Renal cortical epithelial cell (primary cell): ENCODE data around the gene USP32. TPM values are rescaled to one million over a fixed set of nuclear protein-coding genes. Genes with fewer than 3 reads are reported as not detected.
"Not testable (repeated sequence)": the region's sequence is repeated elsewhere in the genome, so short reads cannot be mapped to it uniquely, and the experiment has no call there.

Experiments
- DNase-seq: peaks from one replicate; pipeline ENCODE4 v3.0.0-alpha.2; 2011; ENCODE audit warnings: low read depth
- total RNA-seq: library from RNA; depleted of rRNA; stranded (reverse); fragments of >200 nt; gene quantifications from 2 replicates; pipeline ENCODE4 v1.2.3, GENCODE V29; 2014

Gene USP32, protein sequence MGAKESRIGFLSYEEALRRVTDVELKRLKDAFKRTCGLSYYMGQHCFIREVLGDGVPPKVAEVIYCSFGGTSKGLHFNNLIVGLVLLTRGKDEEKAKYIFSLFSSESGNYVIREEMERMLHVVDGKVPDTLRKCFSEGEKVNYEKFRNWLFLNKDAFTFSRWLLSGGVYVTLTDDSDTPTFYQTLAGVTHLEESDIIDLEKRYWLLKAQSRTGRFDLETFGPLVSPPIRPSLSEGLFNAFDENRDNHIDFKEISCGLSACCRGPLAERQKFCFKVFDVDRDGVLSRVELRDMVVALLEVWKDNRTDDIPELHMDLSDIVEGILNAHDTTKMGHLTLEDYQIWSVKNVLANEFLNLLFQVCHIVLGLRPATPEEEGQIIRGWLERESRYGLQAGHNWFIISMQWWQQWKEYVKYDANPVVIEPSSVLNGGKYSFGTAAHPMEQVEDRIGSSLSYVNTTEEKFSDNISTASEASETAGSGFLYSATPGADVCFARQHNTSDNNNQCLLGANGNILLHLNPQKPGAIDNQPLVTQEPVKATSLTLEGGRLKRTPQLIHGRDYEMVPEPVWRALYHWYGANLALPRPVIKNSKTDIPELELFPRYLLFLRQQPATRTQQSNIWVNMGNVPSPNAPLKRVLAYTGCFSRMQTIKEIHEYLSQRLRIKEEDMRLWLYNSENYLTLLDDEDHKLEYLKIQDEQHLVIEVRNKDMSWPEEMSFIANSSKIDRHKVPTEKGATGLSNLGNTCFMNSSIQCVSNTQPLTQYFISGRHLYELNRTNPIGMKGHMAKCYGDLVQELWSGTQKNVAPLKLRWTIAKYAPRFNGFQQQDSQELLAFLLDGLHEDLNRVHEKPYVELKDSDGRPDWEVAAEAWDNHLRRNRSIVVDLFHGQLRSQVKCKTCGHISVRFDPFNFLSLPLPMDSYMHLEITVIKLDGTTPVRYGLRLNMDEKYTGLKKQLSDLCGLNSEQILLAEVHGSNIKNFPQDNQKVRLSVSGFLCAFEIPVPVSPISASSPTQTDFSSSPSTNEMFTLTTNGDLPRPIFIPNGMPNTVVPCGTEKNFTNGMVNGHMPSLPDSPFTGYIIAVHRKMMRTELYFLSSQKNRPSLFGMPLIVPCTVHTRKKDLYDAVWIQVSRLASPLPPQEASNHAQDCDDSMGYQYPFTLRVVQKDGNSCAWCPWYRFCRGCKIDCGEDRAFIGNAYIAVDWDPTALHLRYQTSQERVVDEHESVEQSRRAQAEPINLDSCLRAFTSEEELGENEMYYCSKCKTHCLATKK (N-terminal part only)
- 41.2 and 92.6 TPM in 2 replicates for total RNA-seq

DNA sequence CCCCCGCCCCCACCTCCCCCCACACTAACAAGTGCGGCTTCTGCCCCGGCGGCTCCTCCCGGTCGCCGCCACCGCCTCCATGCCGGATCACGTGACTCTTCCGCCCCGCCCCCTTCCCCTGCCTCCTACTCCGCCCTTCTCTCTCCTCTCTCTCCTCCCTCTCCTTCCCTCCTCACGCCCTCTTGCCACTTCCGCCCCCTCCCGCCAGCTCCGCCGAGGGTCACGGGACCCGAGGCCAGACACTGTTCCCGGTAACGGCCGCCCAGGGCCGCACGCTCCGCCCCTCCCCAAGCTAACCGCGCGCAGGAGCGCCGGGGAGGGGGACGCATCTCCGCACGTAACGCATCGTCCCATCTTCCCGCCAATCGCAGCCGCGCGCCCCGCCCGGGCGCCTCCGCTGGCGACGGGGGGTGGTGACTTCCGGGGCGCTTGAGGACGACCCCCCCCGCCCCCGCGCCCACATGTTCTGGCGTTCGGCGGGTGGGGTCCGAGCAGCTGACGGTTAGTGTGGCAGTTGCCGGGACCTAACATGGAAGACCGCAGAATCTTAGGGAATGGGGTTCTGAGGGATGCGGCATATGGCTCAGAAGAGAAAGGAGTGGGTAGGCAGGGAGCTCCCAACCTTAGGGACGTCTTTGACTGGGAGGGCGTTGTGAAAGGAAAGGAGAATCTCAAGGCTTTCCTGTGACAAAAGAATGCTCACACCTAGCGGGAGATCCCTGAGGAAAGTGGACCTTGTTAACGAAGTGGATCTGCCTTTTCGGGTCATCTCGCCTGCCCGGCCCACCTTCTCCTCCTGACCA is at the start of gene USP32:
TSS of gene USP32 (minus strand) at position 92 of the 803 bp plus-strand sequence. CDS start 194 bp downstream, outside the sequence.
- DNase-seq: peak; percentile 92

- peak; percentile 28 for DNase-seq
Observed at GRCh38 chr17:60439501-60439900, 47.6 kb upstream of the USP32 start.

DNA sequence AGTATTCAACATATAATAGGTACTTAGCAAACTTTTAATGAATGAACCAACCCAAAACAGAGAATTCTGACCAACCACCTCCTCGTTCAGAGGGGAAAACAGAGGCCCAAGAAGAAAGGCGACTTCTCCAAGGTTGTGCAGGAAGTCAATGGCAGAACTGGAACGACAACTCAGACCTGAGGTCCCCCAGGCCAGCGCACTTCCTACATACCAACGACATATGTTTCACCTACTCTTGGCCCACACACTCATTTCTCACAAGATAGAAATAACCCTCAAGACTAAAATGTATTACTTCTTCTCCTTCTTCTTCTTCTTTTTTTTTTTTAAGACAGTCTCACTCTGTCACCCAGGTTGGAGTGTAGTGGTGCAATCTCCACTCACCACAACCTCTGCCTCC is 44.7 kb upstream of the USP32 start:
- DNase-seq: no peak

DNA sequence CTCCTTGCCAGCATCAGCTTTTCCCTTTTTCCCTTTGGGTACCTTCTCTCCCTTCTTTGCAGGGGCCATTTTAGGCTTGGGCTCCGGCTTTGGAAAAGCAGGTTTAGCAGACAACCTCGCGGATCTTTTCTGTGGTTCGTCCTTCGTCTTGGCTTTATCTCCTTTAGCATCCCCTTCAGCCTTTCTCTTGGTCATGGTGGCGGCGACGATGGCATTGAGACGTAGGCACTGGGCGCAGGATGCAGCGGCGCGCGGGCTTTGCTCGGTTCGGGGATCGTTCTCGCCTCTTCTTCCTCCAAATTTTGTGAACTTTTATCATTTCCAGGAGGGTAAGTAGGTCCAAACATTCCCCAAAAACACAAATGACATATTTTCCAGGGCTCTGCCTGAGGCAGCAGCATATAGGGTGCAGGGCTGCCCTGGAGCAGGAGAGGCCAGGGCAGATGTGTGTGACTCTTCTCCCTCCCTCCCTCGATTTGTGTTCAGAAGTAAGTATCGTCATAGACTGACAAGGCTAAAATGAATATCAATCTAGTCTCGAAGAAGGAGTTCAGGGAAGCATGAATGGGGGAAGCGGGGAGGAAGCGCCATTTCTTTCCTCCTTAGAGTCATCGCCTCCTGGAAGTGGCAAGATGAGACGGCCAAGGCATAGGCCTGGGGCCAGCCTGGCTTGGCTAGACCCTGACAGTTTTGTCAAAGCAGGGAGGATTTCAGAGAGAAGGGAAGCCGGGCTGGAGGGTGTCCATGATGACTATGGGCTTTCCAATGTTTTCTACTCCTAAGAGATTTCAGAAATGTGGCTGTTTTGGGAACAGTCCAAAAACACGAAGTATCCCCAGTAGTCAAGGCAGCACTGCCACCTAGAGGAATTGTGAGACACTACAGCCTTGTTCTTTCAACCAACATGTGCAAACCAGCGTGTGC is 43.6 kb upstream of the USP32 start:
- DNase-seq: peak; percentile 77

- not testable (repeated sequence) for DNase-seq
Observed at GRCh38 chr17:60433021-60433997, 41.4 kb upstream of the USP32 start.

GRCh38 chr17:60430561-60430960 is 38.6 kb upstream of the USP32 start:
- DNase-seq: not testable (repeated sequence)

DNA sequence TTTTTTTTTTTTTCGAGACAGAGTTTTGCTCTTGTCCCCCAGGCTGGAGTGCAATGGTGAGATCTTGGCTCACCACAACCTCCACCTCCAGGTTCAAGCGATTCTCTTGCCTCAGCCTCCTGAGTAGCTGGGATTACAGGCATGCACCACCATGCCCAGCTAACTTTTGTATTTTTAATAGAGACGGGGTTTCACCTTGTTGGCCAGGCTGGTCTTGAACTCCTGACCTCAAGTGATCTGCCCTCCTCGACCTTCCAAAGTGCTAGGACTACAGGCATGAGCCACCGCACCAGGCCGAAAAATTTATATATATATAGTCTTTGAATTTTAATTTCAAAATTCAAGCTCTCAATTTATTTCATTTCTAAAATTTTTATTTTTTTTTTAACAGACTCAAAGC is 36.6 kb upstream of the USP32 start:
- not testable (repeated sequence) for DNase-seq

DNA sequence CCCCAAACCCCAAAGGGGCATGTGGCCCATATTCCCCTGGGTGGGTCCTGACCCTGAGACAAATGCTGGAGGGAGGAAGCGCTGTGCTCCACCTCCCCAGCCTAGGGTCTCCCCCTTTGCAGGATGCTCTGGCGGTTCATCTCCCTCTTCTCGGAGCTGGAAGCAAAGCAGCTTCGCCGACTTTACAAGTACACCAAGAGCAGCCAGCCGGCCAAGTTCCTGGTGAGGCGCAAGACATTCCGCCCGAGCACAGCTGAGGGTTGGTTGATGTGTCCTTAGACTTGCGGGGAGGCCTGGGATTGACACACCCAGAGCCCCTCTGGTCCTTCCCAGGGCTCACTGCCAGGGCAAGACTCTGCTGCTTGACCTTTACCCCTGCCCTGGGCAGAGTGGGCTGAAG is 34.7 kb upstream of the USP32 start:
- no peak for DNase-seq

- DNase-seq: no peak
Observed at GRCh38 chr17:60425626-60426025, 33.7 kb upstream of the USP32 start.

DNA sequence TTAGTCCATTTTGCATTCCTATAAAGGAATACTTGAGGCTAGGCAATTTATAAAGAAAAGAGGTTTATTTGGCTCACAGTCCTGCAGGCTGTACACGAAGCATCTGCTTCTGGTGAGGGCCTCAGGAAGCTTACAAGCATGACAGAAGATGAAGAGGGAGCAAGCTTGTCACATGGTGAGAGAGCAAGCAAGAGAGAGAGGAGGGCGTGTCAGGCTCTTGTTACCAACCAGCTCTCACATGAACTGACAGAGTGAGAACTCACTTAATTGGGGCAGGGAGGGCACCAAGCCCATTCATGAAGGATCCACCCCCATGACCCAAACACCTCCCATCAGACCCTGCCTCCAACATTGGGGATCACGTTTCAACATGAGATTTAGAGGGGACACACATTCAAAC is 31.9 kb upstream of the USP32 start:
- no peak for DNase-seq

- no peak for DNase-seq
Observed at GRCh38 chr17:60422162-60422665, 30.3 kb upstream of the USP32 start, which contains the start of gene CHCT1. CHCT1 (plus strand) TSS chr17:60422489; CDS start chr17:60422593, 104 bp downstream.

DNA sequence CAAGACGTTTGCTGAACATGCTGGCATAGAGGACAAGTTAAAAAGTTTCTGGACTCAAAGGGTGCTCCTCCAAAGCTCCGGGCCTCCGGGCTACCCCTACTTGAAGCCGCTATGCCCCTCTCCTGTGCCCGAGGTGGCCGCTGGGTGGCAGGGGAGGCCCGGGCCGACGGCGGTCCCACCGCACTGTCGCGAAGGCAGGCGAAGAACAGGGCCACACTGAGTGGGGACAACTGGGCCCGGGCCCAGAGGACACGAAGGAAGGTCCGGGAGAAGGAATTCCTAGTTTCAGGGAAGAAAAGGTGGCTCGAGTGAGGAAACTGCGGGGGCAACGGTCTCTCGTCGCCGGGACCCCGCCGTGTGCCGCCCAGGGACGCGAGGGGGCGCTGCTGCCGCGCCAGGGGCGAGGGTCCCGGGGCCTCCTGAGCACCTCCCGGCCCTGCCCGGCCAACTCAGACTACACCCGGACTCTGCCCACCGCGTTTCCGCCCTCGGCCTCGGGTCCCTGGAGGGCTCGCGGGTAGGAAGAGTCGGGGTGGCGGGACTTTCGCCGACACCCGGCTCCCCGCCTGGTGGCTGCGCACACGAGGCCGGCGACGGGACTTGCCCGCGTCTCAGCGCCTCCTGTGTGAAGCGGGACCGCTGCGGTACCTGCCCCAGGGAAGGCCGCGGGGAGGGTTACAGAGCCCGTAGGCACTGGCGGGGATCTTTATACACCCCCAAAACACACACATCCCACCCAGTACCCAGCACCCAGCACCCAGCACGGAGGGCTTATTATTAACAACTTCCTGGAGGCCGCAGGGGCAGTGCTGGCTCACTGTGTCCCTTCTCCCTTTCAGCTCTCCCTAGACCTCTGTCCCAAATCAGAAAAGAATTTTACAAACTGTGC is 29.6 kb upstream of the USP32 start:
- peak; percentile 14 for DNase-seq

DNA sequence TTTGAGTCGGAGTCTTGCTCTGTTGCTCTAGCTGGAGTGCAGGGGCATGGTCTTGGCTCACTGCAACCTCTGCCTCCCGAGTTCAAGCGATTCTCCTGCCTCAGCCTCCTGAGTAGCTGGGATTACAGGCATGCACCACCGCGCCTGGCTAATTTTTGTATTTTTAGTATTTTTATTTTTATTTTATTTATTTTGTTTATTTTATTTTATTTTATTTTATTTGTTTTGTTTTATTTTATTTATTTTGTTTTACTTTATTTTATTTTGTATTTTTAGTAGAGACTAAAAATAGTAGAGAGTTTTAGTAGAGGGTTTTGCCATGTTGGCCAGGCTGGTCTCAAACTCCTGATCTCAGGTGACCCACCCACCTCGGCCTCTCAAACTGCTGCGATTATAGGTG is 27.9 kb upstream of the USP32 start:
- DNase-seq: not testable (repeated sequence)

DNA sequence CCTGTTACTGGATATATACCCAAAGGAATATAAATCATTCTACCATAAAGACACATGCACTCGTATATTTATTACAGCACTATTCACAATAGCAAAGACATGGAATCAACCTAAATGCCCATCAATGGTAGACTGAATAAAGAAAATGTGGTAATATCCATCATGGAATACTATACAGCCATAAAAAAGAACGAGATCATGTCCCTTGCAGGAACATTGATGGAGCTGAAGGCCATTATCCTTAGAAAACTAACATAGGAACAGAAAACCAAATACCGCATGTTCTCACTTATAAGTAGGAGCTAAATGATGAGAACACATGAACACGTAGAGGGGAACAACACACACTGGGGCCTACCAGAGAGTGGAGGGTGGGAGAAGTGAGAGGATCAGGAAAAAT is 27.1 kb upstream of the USP32 start:
- DNase-seq: not testable (repeated sequence)

GRCh38 chr17:60416368-60416925 is 24.5 kb upstream of the USP32 start:
- peak; percentile 50 for DNase-seq

- no peak for DNase-seq
Observed at GRCh38 chr17:60415146-60415545, 23.2 kb upstream of the USP32 start.

- DNase-seq: no peak
Observed at GRCh38 chr17:60412701-60413100, 20.8 kb upstream of the USP32 start.
